Measurements from ENCODE around the gene DHX58.

Gene DHX58

GRCh38 chr17:42130310-42130936 lies 17.9 kb upstream of the DHX58 start:
- WGBS, 2 experiments, result 92 to 95% methylated on average over 16 of the region's 16 CpGs
- H3K4me3 ChIP-seq (ENCODE audit: insufficient read depth, low read depth, low read length), result no peak overlapping the region
- H3K36me3 ChIP-seq (ENCODE audit: control insufficient read depth, insufficient read depth, low read length), result peaks cover 7% of the 10 kb centered on the region
- H3K4me1 ChIP-seq (ENCODE audit: control insufficient read depth, insufficient read depth, low read length), result peaks cover 7% of the 10 kb centered on the region
- no peak overlapping the region for H3K27ac ChIP-seq (ENCODE audit: insufficient read depth, low read depth, low read length, poor library complexity, severe bottlenecking)
- no peaks in the 10 kb centered on the region for H3K27me3 ChIP-seq (ENCODE audit: control insufficient read depth, insufficient read depth, low read length, poor library complexity, severe bottlenecking)
- no peaks in the 10 kb centered on the region for H3K9me3 ChIP-seq (ENCODE audit: control insufficient read depth, low read length)

- H3K9me3 ChIP-seq (ENCODE audit: control insufficient read depth, low read length), result no peaks in the 10 kb centered on the region
- 96% methylated on average over 8 of the region's 8 CpGs for WGBS, 2 experiments
- H3K27me3 ChIP-seq (ENCODE audit: control insufficient read depth, insufficient read depth, low read length, poor library complexity, severe bottlenecking), result no peaks in the 10 kb centered on the region
- H3K27ac ChIP-seq (ENCODE audit: insufficient read depth, low read depth, low read length, poor library complexity, severe bottlenecking), result no peak overlapping the region
- H3K36me3 ChIP-seq (ENCODE audit: control insufficient read depth, insufficient read depth, low read length), result peaks cover 7% of the 10 kb centered on the region
- peaks cover 7% of the 10 kb centered on the region for H3K4me1 ChIP-seq (ENCODE audit: control insufficient read depth, insufficient read depth, low read length)
- no peak overlapping the region for H3K4me3 ChIP-seq (ENCODE audit: insufficient read depth, low read depth, low read length)
Measured at GRCh38 chr17:42129109-42129837, 16.8 kb upstream of the DHX58 start.

DNA sequence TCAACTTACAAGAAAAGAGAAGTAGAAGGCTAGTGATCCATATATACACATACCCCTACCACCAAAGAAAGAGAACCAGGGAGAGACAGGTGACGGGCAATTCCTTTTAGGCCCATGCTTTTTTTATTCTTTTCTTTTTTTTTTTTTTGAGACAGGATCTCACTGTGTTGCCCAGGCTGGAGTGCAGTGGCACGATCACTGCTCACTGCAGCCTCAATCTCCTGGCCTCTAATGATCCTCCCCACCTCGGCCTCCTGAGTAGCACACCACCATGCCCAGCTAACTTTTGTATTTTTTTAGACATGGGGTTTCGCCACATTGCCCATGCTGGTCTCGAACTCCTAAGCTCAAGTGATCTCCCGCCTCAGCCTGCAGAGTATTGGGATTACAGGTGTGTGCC lies 14.9 kb upstream of the DHX58 start:
- Histone ChIP-seq H3K4me3 (ENCODE audit: insufficient read depth, low read depth, low read length) (no peak overlapping the region), H3K9me3 (ENCODE audit: control insufficient read depth, low read length) (no peaks in the 10 kb centered on the region), H3K36me3 (ENCODE audit: control insufficient read depth, insufficient read depth, low read length) (peaks cover 7% of the 10 kb centered on the region), H3K4me1 (ENCODE audit: control insufficient read depth, insufficient read depth, low read length) (peaks cover 7% of the 10 kb centered on the region), H3K27me3 (ENCODE audit: control insufficient read depth, insufficient read depth, low read length, poor library complexity, severe bottlenecking) (no peaks in the 10 kb centered on the region), H3K27ac (ENCODE audit: insufficient read depth, low read depth, low read length, poor library complexity, severe bottlenecking) (no peak overlapping the region)
- WGBS, 2 experiments, result 92 to 94% methylated on average over 6 of the region's 6 CpGs

- no peak overlapping the region for H3K4me3 ChIP-seq (ENCODE audit: insufficient read depth, low read depth, low read length)
- 94 to 95% methylated on average over 3 of the region's 3 CpGs for WGBS, 2 experiments
- H3K4me1 ChIP-seq (ENCODE audit: control insufficient read depth, insufficient read depth, low read length), result peaks cover 7% of the 10 kb centered on the region
- H3K27me3 ChIP-seq (ENCODE audit: control insufficient read depth, insufficient read depth, low read length, poor library complexity, severe bottlenecking), result no peaks in the 10 kb centered on the region
- no peak overlapping the region for H3K27ac ChIP-seq (ENCODE audit: insufficient read depth, low read depth, low read length, poor library complexity, severe bottlenecking)
- H3K9me3 ChIP-seq (ENCODE audit: control insufficient read depth, low read length), result no peaks in the 10 kb centered on the region
- peaks cover 7% of the 10 kb centered on the region for H3K36me3 ChIP-seq (ENCODE audit: control insufficient read depth, insufficient read depth, low read length)
Measured at GRCh38 chr17:42126836-42127235, 14.3 kb upstream of the DHX58 start.

DNA sequence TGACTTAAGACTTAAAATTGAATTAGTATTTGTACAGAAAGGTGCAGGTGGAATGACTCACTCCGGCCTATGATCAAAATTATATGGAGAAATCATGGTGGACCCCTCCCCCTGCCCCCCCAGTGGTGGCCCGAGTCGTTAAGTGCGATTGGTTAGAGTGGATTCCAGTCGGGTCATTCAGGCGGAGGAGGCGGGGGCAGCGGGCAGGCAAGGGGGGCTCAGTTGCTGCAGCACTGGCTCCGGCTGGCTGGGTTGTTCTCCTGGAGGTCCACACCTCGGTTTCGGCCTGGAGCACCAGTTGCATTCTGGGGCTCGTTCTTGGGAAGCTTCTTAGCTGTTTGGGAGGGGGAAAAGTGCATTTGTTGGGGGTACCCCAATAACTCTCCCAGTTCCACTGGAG lies 13.1 kb upstream of the DHX58 start:
- peaks cover 7% of the 10 kb centered on the region for H3K36me3 ChIP-seq (ENCODE audit: control insufficient read depth, insufficient read depth, low read length)

DNA sequence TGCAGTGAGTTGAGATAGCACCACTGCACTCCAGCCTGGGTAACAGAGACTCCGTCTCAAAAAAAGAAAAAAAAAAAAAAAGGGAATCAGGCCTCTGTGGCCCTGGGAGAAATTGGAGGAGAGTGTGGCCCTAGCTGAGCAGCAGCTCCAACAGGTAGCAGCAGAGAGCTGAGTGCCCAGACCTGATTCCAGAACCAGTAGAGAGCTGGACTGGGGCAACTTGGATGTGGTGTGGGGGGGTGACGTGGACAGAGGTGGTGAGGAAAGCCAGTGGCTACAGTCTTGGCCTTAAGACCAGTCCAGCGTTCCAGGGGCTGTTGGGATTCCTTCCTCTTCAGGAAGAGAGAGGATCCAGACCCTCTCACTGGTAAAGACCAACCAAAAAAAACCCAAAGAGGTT lies 11.7 kb upstream of the DHX58 start:
- Histone ChIP-seq H3K36me3 (ENCODE audit: control insufficient read depth, insufficient read depth, low read length) (peaks cover 7% of the 10 kb centered on the region), H3K27ac (ENCODE audit: insufficient read depth, low read depth, low read length, poor library complexity, severe bottlenecking) (no peak overlapping the region), H3K27me3 (ENCODE audit: control insufficient read depth, insufficient read depth, low read length, poor library complexity, severe bottlenecking) (no peaks in the 10 kb centered on the region), H3K4me1 (ENCODE audit: control insufficient read depth, insufficient read depth, low read length) (peaks cover 5% of the 10 kb centered on the region), H3K4me3 (ENCODE audit: insufficient read depth, low read depth, low read length) (no peak overlapping the region), H3K9me3 (ENCODE audit: control insufficient read depth, low read length) (no peaks in the 10 kb centered on the region)
- WGBS, 2 experiments, result 93 to 94% methylated on average over 3 of the region's 3 CpGs

More for the DNA sequence above, 13.1 kb upstream of the DHX58 start:
- Histone ChIP-seq H3K27me3 (ENCODE audit: control insufficient read depth, insufficient read depth, low read length, poor library complexity, severe bottlenecking) (no peaks in the 10 kb centered on the region), H3K4me3 (ENCODE audit: insufficient read depth, low read depth, low read length) (no peak overlapping the region), H3K9me3 (ENCODE audit: control insufficient read depth, low read length) (no peaks in the 10 kb centered on the region), H3K4me1 (ENCODE audit: control insufficient read depth, insufficient read depth, low read length) (peaks cover under 1% of the 10 kb centered on the region), H3K27ac (ENCODE audit: insufficient read depth, low read depth, low read length, poor library complexity, severe bottlenecking) (no peak overlapping the region)
- WGBS, 2 experiments, result 93 to 94% methylated on average over 12 of the region's 12 CpGs

GRCh38 chr17:42122371-42123303 lies 10.1 kb upstream of the DHX58 start, which contains the start of gene HSPB9:
Gene HSPB9, plus strand, starts transcription at chr17:42122804. Its CDS starts 47 bp downstream, at chr17:42122851.
- peaks cover under 1% of the 10 kb centered on the region for H3K36me3 ChIP-seq (ENCODE audit: control insufficient read depth, insufficient read depth, low read length)
- no peaks in the 10 kb centered on the region for H3K9me3 ChIP-seq (ENCODE audit: control insufficient read depth, low read length)
- WGBS, 2 experiments, result 74 to 80% methylated on average over 61 of the region's 61 CpGs
- no peaks in the 10 kb centered on the region for H3K27me3 ChIP-seq (ENCODE audit: control insufficient read depth, insufficient read depth, low read length, poor library complexity, severe bottlenecking)
- H3K4me1 ChIP-seq (ENCODE audit: control insufficient read depth, insufficient read depth, low read length), result peaks cover 5% of the 10 kb centered on the region
- H3K4me3 ChIP-seq (ENCODE audit: insufficient read depth, low read depth, low read length), result no peak within 1 kb of the TSS
- H3K27ac ChIP-seq (ENCODE audit: insufficient read depth, low read depth, low read length, poor library complexity, severe bottlenecking), result no peak within 1 kb of the TSS

DNA sequence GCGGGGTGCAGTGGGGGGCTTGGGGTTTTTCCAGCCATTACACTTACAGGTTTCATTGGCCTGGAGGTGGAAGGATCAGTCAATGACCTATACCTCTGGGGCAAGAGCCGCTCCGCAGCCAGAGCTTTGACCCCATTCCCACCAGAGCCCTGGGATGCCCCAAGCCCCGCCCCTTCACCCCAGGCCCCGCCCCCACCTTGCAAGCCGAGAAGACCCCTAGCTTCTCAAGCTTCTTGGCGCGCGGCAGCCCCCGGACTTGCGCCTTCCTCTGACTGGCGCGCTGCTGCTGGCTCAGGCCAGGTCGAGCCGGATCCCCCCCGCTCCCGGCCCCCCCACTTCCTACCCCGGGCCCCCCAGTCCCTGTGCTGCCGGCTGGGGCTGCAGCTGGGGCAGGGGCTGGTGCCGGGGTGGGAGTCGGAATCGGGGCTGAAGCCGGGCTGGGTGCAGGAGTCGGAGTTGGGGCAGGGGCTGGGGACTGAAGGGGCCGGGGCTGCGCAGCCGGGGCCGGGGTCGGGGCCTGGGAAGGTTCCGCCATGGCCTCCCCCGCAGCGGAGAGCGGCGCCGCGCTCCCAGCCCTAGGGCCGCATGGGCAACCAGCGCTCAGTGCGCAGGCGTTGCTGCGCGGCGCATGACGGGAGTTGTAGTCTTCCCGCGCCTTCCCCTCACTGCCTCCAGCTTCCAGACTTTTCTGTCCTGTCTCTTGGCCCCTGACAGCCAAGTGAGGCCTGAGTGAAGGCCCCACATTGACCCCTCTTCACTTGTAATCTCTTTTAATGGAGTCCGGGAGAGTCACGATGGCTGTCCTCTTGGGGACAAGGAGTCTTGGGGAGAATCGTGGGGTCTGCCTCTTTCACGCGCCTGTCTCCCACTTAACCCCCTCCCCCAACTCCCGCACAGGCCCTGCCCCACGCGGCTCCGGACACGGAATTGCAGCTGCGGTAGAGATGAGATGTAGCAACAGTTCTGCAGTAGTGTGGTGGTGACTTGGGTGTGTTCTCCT lies 8.6 kb upstream of the DHX58 start, which contains the start of gene KAT2A:
Gene KAT2A (minus strand): TSS at position 598 of the 1,000 bp plus-strand sequence. CDS start 63 bp downstream, at position 535.
- Histone ChIP-seq H3K4me3 (ENCODE audit: insufficient read depth, low read depth, low read length) (peak within 1 kb of the TSS; percentile 83), H3K36me3 (ENCODE audit: control insufficient read depth, insufficient read depth, low read length) (no peaks in the 10 kb centered on the region), H3K4me1 (ENCODE audit: control insufficient read depth, insufficient read depth, low read length) (peaks cover 5% of the 10 kb centered on the region), H3K27ac (ENCODE audit: insufficient read depth, low read depth, low read length, poor library complexity, severe bottlenecking) (peak within 1 kb of the TSS; percentile 72), H3K27me3 (ENCODE audit: control insufficient read depth, insufficient read depth, low read length, poor library complexity, severe bottlenecking) (no peaks in the 10 kb centered on the region), H3K9me3 (ENCODE audit: control insufficient read depth, low read length) (no peaks in the 10 kb centered on the region)
- 11 to 15% methylated on average over 56 to 57 of the region's 57 CpGs for WGBS, 2 experiments

- Histone ChIP-seq H3K27me3 (ENCODE audit: control insufficient read depth, insufficient read depth, low read length, poor library complexity, severe bottlenecking) (no peaks in the 10 kb centered on the region), H3K4me3 (ENCODE audit: insufficient read depth, low read depth, low read length) (peak overlapping the region; percentile 83), H3K4me1 (ENCODE audit: control insufficient read depth, insufficient read depth, low read length) (peaks cover 5% of the 10 kb centered on the region), H3K27ac (ENCODE audit: insufficient read depth, low read depth, low read length, poor library complexity, severe bottlenecking) (no peak overlapping the region), H3K9me3 (ENCODE audit: control insufficient read depth, low read length) (no peaks in the 10 kb centered on the region), H3K36me3 (ENCODE audit: control insufficient read depth, insufficient read depth, low read length) (no peaks in the 10 kb centered on the region)
- 88 to 92% methylated on average over 7 of the region's 7 CpGs for WGBS, 2 experiments
Measured at GRCh38 chr17:42120161-42120769, 7.8 kb upstream of the DHX58 start.
